CD14-positive monocyte (primary cell): ENCODE data around the gene CCDC141. TPM values are rescaled to one million over a fixed set of nuclear protein-coding genes. Genes with fewer than 3 reads are reported as not detected.

ENCODE experiments used
- DNase-seq, 3 donors: peaks; one replicate each; pipeline ENCODE4 v3.0.0-alpha.2; 2011 to 2022
- H2AFZ ChIP-seq: 2 replicates; pipeline ENCODE4 v1.6.0; 2012; ENCODE audit warnings: mild to moderate bottlenecking, low read depth, low read length, inconsistent platforms; ENCODE audit not compliant: insufficient read depth, poor library complexity, severe bottlenecking
- H3K27ac ChIP-seq, 2 donors: 1 replicate in 1 of 2; 2 replicates in 1 of 2; pipeline ENCODE4 v1.5.1; 2012 to 2013; ENCODE audit warnings: low read length in 2 of 2, control low read depth in 1 of 2, inconsistent platforms in 1 of 2, low read depth in 1 of 2, mild to moderate bottlenecking in 1 of 2
- H3K27me3 ChIP-seq, 2 donors: one replicate each; pipeline versions ENCODE4 v1.6.0 to v1.6.1; 2011 to 2013; ENCODE audit warnings: low read length in 2 of 2; ENCODE audit not compliant: control insufficient read depth in 2 of 2, insufficient read depth in 2 of 2
- H3K36me3 ChIP-seq, 2 donors: replicated peaks in 1 of 2; 1 replicate in 1 of 2; 2 replicates in 1 of 2; pipeline versions ENCODE4 v1.5.1 to v1.6.1; 2012 to 2013; ENCODE audit warnings: low read length in 2 of 2, control low read depth in 1 of 2, inconsistent platforms in 1 of 2, mild to moderate bottlenecking in 1 of 2; ENCODE audit not compliant: insufficient read depth in 2 of 2, control insufficient read depth in 1 of 2
- H3K4me1 ChIP-seq, 2 donors: 1 replicate in 1 of 2; 2 replicates in 1 of 2; pipeline versions ENCODE4 v1.5.1 to v1.6.1; 2012 to 2013; ENCODE audit warnings: low read length in 2 of 2, control low read depth in 1 of 2, inconsistent platforms in 1 of 2, mild to moderate bottlenecking in 1 of 2, moderate library complexity in 1 of 2; ENCODE audit not compliant: insufficient read depth in 2 of 2, control insufficient read depth in 1 of 2
- H3K4me2 ChIP-seq: replicated peaks from 2 replicates; pipeline ENCODE3; 2012; ENCODE audit warnings: low read length, moderate library complexity, mild to moderate bottlenecking; ENCODE audit not compliant: poor library complexity, severe bottlenecking; ENCODE audit errors: extremely low read depth
- H3K4me3 ChIP-seq, 3 experiments: fragments of 200-600 bp in 1 of 3; sonication (generic) in 1 of 3; replicated peaks in 1 of 3; 1 replicate in 2 of 3; 2 replicates in 1 of 3; pipeline ENCODE4 v1.5.1; 2011 to 2013; ENCODE audit warnings: low read length in 3 of 3, mild to moderate bottlenecking in 3 of 3, control low read depth in 2 of 3, low read depth in 2 of 3, inconsistent platforms in 1 of 3, moderate library complexity in 1 of 3
- H3K79me2 ChIP-seq: 2 replicates; pipeline ENCODE4 v1.6.0; 2012; ENCODE audit warnings: mild to moderate bottlenecking, control low read depth, inconsistent platforms, low read length, moderate library complexity; ENCODE audit not compliant: insufficient read depth
- H3K9ac ChIP-seq: 2 replicates; pipeline ENCODE4 v1.6.0; 2017; ENCODE audit warnings: low read length, mild to moderate bottlenecking; ENCODE audit not compliant: insufficient read depth, poor library complexity, severe bottlenecking
- H3K9me3 ChIP-seq, 2 donors: replicated peaks in 1 of 2; 1 replicate in 1 of 2; 2 replicates in 1 of 2; pipeline versions ENCODE4 v1.5.1 to v1.6.1; 2012 to 2013; ENCODE audit warnings: low read length in 2 of 2, control low read depth in 1 of 2; ENCODE audit not compliant: control insufficient read depth in 1 of 2, insufficient read depth in 1 of 2
- H4K20me1 ChIP-seq: 2 replicates; pipeline ENCODE4 v1.6.0; 2012; ENCODE audit warnings: mild to moderate bottlenecking, low read length, control low read depth, moderate library complexity; ENCODE audit not compliant: insufficient read depth
- H3K27ac Mint-ChIP-seq, 7 donors: one replicate each; pipeline ENCODE4 v1.8.0; 2020; ENCODE audit warnings: mild to moderate bottlenecking in 7 of 7, mixed read lengths in 7 of 7, moderate library complexity in 6 of 7, inconsistent platforms in 2 of 7
- H3K27me3 Mint-ChIP-seq, 3 donors: one replicate each; pipeline ENCODE4 v1.8.0; 2021 to 2022; ENCODE audit warnings: low read depth in 3 of 3, mild to moderate bottlenecking in 3 of 3, mixed read lengths in 3 of 3, moderate library complexity in 3 of 3, inconsistent platforms in 1 of 3
- H3K36me3 Mint-ChIP-seq, 2 donors: one replicate each; pipeline ENCODE4 v1.8.0; 2020; ENCODE audit warnings: mixed read lengths in 2 of 2, inconsistent platforms in 1 of 2, mild to moderate bottlenecking in 1 of 2
- H3K4me1 Mint-ChIP-seq: one replicate; pipeline ENCODE4 v1.8.0; 2020; ENCODE audit warnings: mild to moderate bottlenecking, mixed read lengths
- H3K4me3 Mint-ChIP-seq, 2 donors: one replicate each; pipeline ENCODE4 v1.8.0; 2020; ENCODE audit warnings: mild to moderate bottlenecking in 2 of 2, mixed read lengths in 2 of 2, moderate library complexity in 1 of 2
- H3K9me3 Mint-ChIP-seq, 7 donors: one replicate each; pipeline ENCODE4 v1.8.0; 2020 to 2022; ENCODE audit warnings: mixed read lengths in 7 of 7, mild to moderate bottlenecking in 6 of 7, moderate library complexity in 6 of 7, inconsistent platforms in 2 of 7
- CTCF ChIP-seq: fragments of 200-600 bp; IDR thresholded peaks from one replicate; pipeline ENCODE4 v1.8.0; 2022; ENCODE audit warnings: antibody characterized with exemption, mild to moderate bottlenecking
- WGBS: methylation state at CpG from one replicate; pipeline ENCODE4 v1.1.5; 2013; ENCODE audit warnings: missing lambda C conversion rate; ENCODE audit not compliant: insufficient coverage; 5-methylcytosine and 5-hydroxymethylcytosine counted together
- intact Hi-C, 2 donors: fragments of 100-400 bp; cut with micrococcal nuclease; formaldehyde crosslinking; loops; one replicate each; pipeline versions ENCODE4 v1.15.0 to v1.15.1; 2023
- polyA plus RNA-seq, 3 donors: library from polyadenylated mRNA; depleted of rRNA in 1 of 3; unstranded in 2 of 3; stranded (reverse) in 1 of 3; fragments of 300-500 nt in 2 of 3; fragments of >200 nt in 1 of 3; fragmentation: Illumina TruSeq in 2 of 3; gene quantifications; 1 replicate in 2 of 3; 2 replicates in 1 of 3; pipeline ENCODE4 v1.2.3, GENCODE V29; 2012 to 2021

The CCDC141 gene
- polyA plus RNA-seq, 3 donors, result not detected

DNA sequence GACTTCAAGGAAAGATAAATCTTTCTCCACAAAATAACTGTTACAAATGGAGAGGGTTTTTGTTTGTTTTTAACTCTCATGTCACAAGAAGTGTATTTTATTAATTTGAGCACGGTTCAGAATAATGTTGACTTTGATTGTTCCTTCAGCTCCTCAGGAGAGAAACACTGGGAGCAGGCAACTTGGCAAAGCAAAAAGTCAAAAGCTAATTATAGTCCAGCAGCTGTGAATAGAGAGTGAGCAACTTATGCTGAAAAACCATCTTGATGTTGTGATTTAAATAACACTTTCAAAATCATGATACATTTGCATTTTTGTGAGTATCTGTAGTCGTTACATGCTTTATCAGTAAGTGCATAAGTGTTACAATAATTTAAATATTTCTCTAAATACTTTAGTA lies 205.2 kb downstream of the CCDC141 start:
- no peak for TF ChIP-seq CTCF
- Mint-ChIP-seq H3K27ac (no peak overlapping the region), H3K9me3 (peaks cover 0 to 5% (median 1%) of the 10 kb centered on the region in 7 donors), H3K36me3 (no peaks in the 10 kb centered on the region), H3K4me3 (no peak overlapping the region), H3K4me1 (no peaks in the 10 kb centered on the region), H3K27me3 (no peaks in the 10 kb centered on the region)
- Histone ChIP-seq H2AFZ (no peak overlapping the region), H3K27ac (no peak overlapping the region), H3K36me3 (no peaks in the 10 kb centered on the region), H3K9me3 (no peaks in the 10 kb centered on the region), H3K4me2 (no peak overlapping the region), H4K20me1 (no peaks in the 10 kb centered on the region), H3K9ac (no peak overlapping the region), H3K4me1 (no peaks in the 10 kb centered on the region), H3K4me3 (no peak overlapping the region), H3K27me3 (no peaks in the 10 kb centered on the region), H3K79me2 (no peaks in the 10 kb centered on the region)
- intact Hi-C loops, result no loop called here
- WGBS, result 100% methylated on average over 1 of the region's 2 CpGs
- DNase-seq, result no peak

GRCh38 chr2:178844269-178844668 lies 205.7 kb downstream of the CCDC141 start:
- whole genome bisulfite sequencing, result 100% methylated on average over 3 of the region's 4 CpGs
- Mint-ChIP-seq H3K36me3 (no peaks in the 10 kb centered on the region), H3K27ac (no peak overlapping the region), H3K4me1 (no peaks in the 10 kb centered on the region), H3K27me3 (no peaks in the 10 kb centered on the region), H3K4me3 (no peak overlapping the region), H3K9me3 (peaks cover 0 to 5% (median 1%) of the 10 kb centered on the region in 7 donors)
- Histone ChIP-seq H3K27ac (no peak overlapping the region), H3K4me2 (no peak overlapping the region), H3K79me2 (no peaks in the 10 kb centered on the region), H3K9ac (no peak overlapping the region), H2AFZ (no peak overlapping the region), H3K36me3 (no peaks in the 10 kb centered on the region), H3K4me3 (no peak overlapping the region), H4K20me1 (no peaks in the 10 kb centered on the region), H3K9me3 (no peaks in the 10 kb centered on the region), H3K27me3 (no peaks in the 10 kb centered on the region), H3K4me1 (no peaks in the 10 kb centered on the region)
- no peak for DNase-seq
- no peak for TF ChIP-seq CTCF
- intact Hi-C loops, result no loop called here
